ENCODE results near the gene SLC9A5. TPM values are rescaled to one million over a fixed set of nuclear protein-coding genes. Genes with fewer than 3 reads are reported as not detected.
A peak's percentile ranks its signal among the peaks of the same experiment; 100 is the strongest.

SLC9A5 gene
- polyA plus RNA-seq, 1 donor (not counting 4 experiments of a cell fraction or from before 2014, with no cell fraction given) = 0.51 TPM

GRCh38 chr16:67241008-67241900 lies 7.5 kb upstream of the SLC9A5 start:
- peaks cover 61% of the 10 kb centered on the region for H3K4me1 ChIP-seq (ENCODE audit: control insufficient read depth, extremely low read depth, insufficient read depth, low read length)
- peak; percentile 87 for DNase-seq (ENCODE audit: low read depth, low spot score)
- peak; percentile 53 for FAIRE-seq
- no peak for TF ChIP-seq EZH2 (IDR thresholded peaks at IDR 0.05; ENCODE audit: low read length)
- dilution Hi-C loops (cut with MboI; ENCODE audit: extremely low pct_ligation_motif_present, low sequenced_read_pairs) = no loop called here
- H3K27ac ChIP-seq (ENCODE audit: control insufficient read depth, insufficient read depth, low read length) = peak overlapping the region; percentile 91
- H2AFZ ChIP-seq (ENCODE audit: control insufficient read depth, low read length) = peak overlapping the region; percentile 6
- H3K4me3 ChIP-seq (ENCODE audit: control insufficient read depth in 2 of 3, extremely low read depth in 1 of 3, insufficient read depth in 2 of 3, low read depth in 1 of 3, low read length in 3 of 3) = peak overlapping the region in 1 of 3 experiments; percentile 46
- H3K9ac ChIP-seq (ENCODE audit: control insufficient read depth, extremely low read depth, insufficient read depth, low read length) = peak overlapping the region; percentile 68
- H4K20me1 ChIP-seq (ENCODE audit: control insufficient read depth, extremely low read depth, insufficient read depth, low read length) = no peaks in the 10 kb centered on the region
- peaks cover 22% of the 10 kb centered on the region for H3K79me2 ChIP-seq (ENCODE audit: control insufficient read depth, insufficient read depth, low read length)
- H3K4me2 ChIP-seq (ENCODE audit: control insufficient read depth, extremely low read depth, insufficient read depth, low read depth, low read length) = peak overlapping the region; percentile 79
- no peaks in the 10 kb centered on the region for H3K27me3 ChIP-seq (ENCODE audit: control insufficient read depth, extremely low read depth, insufficient read depth, low read length)
- H3K36me3 ChIP-seq (ENCODE audit: control insufficient read depth in 2 of 2, extremely low read depth in 1 of 2, insufficient read depth in 2 of 2, low read length in 2 of 2) = peaks cover 12 to 21% of the 10 kb centered on the region in 2 experiments
- H3K9me1 ChIP-seq (ENCODE audit: control insufficient read depth, extremely low read depth, insufficient read depth, low read length) = peaks cover 2% of the 10 kb centered on the region
- H3K9me3 ChIP-seq (ENCODE audit: control insufficient read depth, low read depth, low read length) = no peaks in the 10 kb centered on the region

DNA sequence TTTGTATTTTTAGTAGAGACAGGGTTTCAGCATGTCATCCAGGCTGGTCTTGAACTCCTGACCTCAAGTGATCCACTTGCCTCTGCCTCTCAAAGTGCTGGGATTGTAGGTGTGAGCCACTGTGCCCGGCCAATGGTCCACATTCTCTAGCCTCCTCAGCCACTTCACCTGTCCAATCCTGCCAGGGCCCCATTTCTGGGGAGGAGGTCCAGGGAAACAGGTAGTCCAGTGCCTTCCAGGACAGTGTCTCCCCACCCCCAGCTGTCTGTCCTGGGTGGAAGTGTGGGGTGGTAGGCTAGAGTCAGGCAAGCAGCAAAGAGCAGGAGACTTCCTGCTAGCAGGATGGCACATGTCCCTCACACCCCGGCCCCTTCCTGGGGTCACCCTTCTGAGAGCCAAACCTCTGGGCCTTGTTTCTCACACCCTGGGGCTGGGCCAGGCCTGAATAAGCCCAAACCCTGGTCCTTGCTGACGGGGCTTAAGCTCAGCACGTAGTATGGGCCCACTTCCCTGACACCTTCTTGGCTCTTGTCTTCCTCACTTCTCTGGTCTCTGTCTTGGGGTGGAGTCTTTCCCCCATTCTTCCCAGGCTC lies 6.5 kb upstream of the SLC9A5 start:
- H3K9ac ChIP-seq (ENCODE audit: control insufficient read depth, extremely low read depth, insufficient read depth, low read length) = no peak overlapping the region
- FAIRE-seq (no peak), DNase-seq (ENCODE audit: low read depth, low spot score) (no peak)
- H3K79me2 ChIP-seq (ENCODE audit: control insufficient read depth, insufficient read depth, low read length) = peaks cover 22% of the 10 kb centered on the region
- H3K4me3 ChIP-seq (ENCODE audit: control insufficient read depth in 2 of 3, extremely low read depth in 1 of 3, insufficient read depth in 2 of 3, low read depth in 1 of 3, low read length in 3 of 3) = no peak overlapping the region
- H3K9me3 ChIP-seq (ENCODE audit: control insufficient read depth, low read depth, low read length) = no peaks in the 10 kb centered on the region
- no peaks in the 10 kb centered on the region for H3K27me3 ChIP-seq (ENCODE audit: control insufficient read depth, extremely low read depth, insufficient read depth, low read length)
- H3K4me2 ChIP-seq (ENCODE audit: control insufficient read depth, extremely low read depth, insufficient read depth, low read depth, low read length) = peak overlapping the region; percentile 79
- H3K4me1 ChIP-seq (ENCODE audit: control insufficient read depth, extremely low read depth, insufficient read depth, low read length) = peaks cover 59% of the 10 kb centered on the region
- no peak for TF ChIP-seq EZH2 (IDR thresholded peaks at IDR 0.05; ENCODE audit: low read length)
- TF ChIP-seq CTCF (optimal IDR thresholded peaks at IDR 0.05 in 1 of 3, IDR thresholded peaks at IDR 0.05 in 1 of 3, conservative IDR thresholded peaks at IDR 0.05 in 1 of 3; ENCODE audit: extremely low read depth in 1 of 3, insufficient read depth in 2 of 3, low read length in 3 of 3) = no peak
- H3K9me1 ChIP-seq (ENCODE audit: control insufficient read depth, extremely low read depth, insufficient read depth, low read length) = peaks cover 2% of the 10 kb centered on the region
- no peaks in the 10 kb centered on the region for H4K20me1 ChIP-seq (ENCODE audit: control insufficient read depth, extremely low read depth, insufficient read depth, low read length)
- dilution Hi-C loops (cut with MboI; ENCODE audit: extremely low pct_ligation_motif_present, low sequenced_read_pairs) = no loop called here
- H3K36me3 ChIP-seq (ENCODE audit: control insufficient read depth in 2 of 2, extremely low read depth in 1 of 2, insufficient read depth in 2 of 2, low read length in 2 of 2) = peaks cover 11 to 18% of the 10 kb centered on the region in 2 experiments
- H2AFZ ChIP-seq (ENCODE audit: control insufficient read depth, low read length) = no peak overlapping the region
- H3K27ac ChIP-seq (ENCODE audit: control insufficient read depth, insufficient read depth, low read length) = peak overlapping the region; percentile 91
